GM18499 (cell line): ENCODE results near the gene CFAP99.
A peak's percentile ranks its signal among the peaks of the same experiment; 100 is the strongest.
"Not testable (repeated sequence)": the region's sequence is repeated elsewhere in the genome, so short reads cannot be mapped to it uniquely, and the experiment has no call there.

Source experiments
- ATAC-seq: cut with Tn5 transposase; IDR thresholded peaks from one replicate; pipeline ENCODE4 v1.9.1; 2021; ENCODE audit warnings: moderate number of reproducible peaks; ENCODE audit not compliant: insufficient read depth, unreplicated experiment

Gene CFAP99

DNA sequence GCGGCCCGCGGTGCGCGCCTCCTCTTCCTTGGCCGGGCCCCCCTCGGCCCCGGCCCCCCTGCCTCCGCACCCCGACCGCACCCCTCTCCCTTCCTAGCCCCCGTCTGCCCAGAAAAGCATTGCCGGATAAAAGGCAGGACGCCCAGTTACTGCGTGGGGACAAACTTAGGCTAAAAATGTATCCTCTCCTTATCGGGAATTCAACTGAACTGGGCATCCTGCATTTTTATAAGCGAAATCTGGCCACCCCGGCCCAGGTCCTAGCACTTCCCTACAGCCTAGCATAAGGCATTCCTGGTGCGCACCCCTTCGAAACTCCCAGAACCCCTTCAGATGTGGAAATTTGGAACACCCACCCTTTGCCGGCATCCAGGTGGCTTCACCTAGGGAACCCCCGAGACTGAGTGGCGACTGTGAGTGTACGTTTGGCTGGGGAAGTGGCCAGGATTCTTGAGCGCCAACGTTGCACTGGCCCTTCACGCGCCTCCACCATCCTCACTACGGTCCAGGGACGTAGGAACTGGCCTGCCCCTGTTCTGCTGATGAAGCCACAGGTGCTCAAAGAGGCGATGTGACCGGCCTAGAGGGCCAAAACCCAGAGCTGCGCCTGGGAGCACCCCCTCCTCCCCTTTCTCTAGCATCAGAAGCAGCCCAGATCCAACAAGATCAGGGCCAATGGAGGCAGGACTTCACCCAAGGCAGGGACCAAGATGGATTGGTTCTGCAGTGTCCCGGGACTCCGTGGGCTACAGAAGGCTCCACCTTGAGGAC lies 44.4 kb downstream of the CFAP99 start:
- ATAC-seq, result no peak

DNA sequence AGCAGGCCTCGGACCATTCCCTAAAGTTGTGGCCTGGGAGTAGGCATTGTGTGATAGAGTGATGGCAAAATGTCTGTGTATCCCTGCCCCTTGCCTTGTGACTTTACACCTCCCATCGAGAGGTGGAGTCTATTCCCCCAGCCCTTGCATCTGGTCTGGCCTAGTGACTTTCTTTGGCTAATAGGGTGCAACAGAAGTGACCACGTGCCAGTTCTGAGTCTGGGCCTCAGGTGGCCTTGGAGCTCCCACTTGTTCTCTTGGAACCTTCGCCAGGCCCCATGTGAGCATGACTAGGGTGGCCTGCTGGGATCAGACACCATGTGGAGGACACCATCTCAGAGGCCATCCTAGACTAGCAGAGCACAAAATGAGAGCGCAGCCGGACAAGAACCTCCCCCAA lies 46.3 kb downstream of the CFAP99 start:
- ATAC-seq, result no peak

DNA sequence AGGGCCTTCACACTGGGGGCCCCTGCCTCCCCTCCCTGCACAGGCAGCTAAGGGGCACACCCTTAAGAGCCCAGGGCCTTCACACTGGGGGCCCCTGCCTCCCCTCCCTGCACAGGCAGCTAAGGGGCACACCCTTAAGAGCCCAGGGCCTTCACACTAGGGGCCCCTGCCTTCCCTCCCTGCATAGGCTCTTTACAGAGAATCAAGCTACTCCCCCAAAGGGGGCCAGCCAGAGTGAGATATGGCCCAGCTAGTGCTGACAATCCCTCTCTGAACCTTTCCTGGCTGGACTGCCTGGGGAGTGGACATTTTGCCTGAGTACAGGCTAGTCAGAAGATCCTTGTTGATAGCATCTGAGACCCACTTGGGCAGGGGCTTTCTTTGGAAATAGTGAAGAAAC lies 46.8 kb downstream of the CFAP99 start:
- ATAC-seq, result not testable (repeated sequence)

DNA sequence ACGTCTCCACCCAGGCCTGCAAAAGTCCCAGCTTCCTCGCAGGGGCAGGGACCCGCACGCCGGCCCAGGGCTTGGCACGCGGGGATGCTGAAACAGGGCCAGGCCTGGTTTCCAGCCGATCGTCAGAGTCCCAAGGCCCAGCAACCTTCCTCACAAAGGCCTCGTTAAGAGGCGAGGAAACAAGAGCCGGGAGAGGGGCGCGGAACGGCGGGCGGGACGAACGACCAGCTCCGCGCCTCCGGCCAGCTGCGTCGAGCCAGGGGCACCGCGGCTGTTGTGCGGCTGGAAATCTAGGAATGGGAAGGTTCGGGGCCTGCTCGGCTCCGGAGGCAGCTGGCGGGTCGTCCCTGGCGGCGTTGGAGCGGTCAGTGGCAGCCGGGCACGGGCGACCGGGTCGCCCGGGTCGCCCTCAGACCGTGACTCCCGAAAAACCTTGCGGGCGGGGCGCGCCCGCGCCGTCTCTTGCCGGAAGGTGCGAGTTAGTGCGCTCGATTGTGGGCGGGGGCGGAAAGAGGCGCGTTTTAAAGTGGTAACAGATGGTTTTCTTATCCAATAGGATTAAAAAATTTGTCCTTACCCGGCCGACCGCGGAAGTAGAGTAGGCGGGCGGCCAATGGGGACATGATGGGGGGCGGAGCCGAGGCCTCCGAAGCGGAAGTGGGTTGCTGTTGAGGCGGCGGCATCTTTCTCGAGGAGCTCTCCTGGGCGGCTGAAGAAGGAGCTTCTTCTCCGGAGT lies 49.9 kb downstream of the CFAP99 start, which contains the start of gene RNF4:
RNF4 (plus strand) TSS at position 651 of the 736 bp plus-strand sequence. CDS start 21,388 bp downstream, outside the sequence.
- ATAC-seq, result peak; percentile 50

DNA sequence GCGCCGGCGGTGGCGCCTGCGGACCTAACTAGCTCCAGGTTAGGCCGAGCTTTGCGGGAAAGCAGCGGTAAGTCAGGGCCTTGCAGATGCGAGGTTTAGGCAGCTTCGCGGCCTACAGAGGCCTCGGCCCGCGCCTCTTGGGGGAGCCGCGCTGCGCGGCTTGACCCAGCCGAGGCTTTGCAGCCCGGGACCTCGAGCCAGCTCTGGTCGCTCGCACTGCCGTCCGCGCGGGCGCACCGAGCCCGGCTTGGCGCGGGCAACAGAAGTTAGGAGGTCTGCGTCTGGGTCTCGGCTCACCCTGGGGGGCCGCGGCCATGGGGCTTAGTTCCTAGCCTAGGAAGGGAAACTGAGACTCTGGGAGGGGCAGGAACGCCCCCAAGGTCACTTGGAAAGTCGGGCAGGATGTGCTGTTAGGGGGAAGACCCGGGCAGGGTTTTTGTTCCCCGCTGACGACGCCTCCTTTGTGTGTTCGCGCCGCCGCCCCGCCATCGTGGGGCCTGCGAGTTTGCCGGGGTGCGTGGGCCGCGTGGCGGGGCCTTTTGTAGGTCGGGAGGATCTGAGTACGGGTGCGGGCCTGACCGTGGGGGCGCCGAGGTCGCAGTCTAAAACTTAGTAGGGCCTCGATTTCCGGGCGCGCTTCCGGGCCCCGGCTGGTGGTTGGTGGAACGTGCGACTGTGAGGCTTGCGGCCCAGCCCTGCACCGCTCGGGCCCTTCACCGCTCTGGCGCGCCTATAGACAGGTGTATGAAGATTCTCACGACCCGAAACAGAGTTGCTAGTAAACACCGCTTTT lies 50.6 kb downstream of the CFAP99 start:
- peak; percentile 39 for ATAC-seq

DNA sequence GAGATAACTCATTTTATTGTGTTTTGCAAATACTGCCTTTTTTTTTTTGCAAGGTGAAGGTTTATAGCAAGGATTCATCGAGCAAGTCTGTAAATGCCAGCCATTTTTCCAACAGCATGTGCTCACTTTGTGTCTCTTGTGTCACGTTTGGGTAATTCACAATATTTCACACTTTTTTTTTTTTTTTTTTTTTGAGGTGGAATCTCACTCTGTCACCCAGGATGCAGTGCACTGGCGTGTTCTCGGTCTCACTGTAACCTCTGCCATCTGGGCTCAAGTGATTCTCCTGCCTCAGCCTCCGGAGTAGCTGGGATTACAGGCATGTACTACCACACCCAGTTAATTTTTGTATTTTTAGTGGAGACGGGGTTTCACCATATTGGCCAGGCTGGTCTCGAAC lies 52.0 kb downstream of the CFAP99 start:
- ATAC-seq, result no peak

DNA sequence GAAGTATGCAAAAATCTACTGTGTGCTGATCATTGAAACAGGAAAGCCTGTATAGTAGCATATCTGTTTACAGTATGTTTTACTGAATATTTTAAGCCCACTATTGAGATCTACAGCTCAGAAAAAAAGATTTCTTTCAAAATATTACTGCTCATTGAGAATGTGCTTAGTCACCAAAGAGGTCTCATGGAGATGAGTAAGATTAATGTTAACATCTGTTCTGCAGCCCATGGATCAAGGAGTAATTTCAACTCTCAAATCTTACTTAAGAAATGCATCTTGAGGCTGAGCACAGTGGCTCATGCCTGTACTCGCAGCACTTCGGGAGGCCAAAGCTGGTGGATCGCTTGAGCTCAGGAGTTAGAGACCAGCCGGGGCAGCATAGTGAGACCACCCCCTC lies 53.4 kb downstream of the CFAP99 start:
- ATAC-seq, result no peak

DNA sequence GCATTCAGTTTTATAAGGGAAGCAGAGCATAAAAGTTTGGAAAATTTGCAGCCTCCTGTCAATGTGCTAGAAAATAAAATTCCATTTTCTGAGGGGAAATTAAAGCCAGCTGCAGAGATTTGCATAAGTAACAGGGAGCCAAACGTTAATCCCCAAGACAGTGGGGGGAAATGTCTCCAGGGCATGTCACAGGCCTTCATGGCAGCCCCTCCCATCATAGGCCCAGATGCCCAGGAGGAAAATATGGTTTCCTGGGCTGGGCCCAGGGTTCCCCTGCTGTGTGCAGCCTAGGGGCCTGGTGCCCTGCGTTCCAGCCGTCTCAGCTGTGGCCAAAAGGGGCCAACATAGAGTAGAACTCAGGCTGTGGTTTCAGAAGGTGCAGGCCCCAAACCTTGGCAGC lies 59.5 kb downstream of the CFAP99 start:
- no peak for ATAC-seq

DNA sequence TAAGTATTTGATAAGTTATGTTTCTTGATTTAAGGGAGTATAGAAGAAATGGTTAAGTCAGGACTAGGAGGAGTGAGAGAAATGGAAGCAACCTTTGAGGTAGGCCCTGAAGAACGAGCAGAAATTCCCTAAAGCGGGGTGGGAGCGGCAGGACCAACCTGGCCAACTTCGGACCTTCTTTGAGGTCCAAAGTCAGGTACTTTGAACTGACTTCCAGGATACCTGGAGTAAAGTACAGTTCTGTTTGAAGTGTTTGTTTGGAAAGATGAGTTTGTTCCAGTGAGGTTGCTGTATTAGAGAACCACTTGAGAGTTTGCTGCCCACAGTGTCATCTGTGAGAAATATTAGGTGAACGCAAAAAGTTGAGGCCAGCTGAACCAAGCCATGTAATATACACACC lies 61.9 kb downstream of the CFAP99 start:
- no peak for ATAC-seq

DNA sequence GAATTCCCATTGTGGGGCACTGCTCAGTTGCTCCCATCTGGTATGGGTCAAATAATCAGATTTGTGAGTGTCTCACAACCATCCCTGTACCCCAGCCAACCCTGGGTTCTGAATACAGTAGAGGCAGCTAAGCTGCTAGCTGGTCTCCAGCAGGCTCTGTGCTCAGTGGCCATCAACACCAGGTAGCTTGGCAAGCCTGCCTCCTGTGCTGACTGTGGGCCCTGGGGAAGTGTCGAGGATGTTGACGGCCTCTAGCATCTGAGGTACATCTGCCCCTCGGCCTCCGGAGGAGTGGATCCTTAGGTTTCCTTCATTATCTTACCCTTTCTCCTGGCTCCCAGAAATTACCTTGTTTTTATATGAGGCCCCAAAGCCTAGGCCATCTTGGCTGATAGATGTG lies 63.4 kb downstream of the CFAP99 start:
- no peak for ATAC-seq

DNA sequence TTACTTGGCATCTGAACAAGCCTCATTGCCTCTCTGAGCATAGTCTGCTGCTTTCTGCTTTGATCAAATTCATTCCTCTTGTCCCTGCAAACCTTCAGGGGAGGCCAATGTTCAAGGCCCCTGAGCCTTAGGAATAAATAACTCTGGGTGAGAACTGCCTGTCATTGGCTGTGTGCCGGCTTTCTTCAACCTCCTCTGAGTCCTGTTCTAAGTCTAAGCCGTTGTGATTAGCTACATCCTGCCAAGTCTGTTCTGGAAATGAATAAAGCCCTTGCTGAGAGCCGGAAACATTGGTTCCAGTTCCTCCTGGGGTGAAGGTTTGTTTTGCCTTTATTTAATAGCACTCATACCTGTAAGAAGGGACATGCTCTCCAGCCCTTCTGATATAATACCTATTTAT lies 63.9 kb downstream of the CFAP99 start:
- peak; percentile 52 for ATAC-seq

DNA sequence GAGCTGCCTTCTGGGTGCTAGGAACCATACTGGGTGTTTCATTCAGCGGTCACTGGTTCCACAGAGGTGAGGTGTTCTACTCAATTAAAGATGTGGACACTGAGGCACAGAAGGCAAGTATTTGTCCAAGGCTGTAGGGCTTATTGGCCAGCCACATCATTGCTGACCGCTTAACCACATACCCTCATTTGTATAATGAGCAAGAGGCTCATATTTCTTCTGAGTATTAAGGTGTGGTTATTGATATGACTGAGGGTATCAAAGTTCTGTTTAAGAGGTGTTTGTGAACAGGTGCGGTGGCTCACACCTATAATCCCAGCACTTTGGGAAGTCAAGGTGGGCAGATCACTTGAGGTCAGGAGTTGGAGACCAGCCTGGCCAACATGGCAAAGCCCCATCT lies 64.5 kb downstream of the CFAP99 start:
- ATAC-seq, result no peak

DNA sequence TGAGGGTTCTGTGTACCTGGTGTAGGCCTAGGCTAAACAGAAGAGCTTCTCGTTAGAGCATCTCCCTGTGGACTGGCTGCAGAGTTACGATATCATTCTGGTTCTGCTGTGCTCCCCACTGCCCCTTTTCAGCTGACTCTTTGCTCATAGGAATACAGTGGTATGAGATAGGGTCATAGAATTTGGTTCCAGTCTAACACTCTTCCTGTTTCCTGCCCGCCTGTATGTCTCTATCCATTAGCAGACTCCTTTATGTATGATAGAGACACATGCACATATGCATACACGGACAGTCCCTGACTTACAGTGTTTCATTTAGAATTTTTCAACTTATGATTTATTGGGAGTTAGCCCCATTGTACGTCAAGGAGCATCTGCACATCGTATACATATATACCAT lies 65.4 kb downstream of the CFAP99 start:
- ATAC-seq, result no peak

DNA sequence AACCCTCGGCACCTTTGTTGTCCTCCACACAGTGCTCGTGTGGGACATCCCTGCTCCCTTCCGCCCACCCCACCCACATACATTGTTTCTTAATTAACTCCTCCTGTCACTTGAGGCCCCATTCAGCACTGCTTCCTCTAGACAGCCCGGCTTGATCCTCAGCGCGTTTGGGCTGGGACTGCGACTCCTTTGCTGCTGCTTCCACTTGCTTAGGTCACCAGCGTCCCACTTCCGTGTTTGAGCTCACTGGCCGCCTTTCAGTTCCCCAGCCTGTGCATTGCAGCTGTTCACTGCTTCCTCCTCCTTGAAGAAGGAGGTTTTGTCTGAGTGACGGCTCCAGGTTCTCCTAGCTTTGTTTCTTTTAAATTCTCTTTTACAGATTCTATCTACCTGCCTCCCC lies 66.2 kb downstream of the CFAP99 start:
- no peak for ATAC-seq

DNA sequence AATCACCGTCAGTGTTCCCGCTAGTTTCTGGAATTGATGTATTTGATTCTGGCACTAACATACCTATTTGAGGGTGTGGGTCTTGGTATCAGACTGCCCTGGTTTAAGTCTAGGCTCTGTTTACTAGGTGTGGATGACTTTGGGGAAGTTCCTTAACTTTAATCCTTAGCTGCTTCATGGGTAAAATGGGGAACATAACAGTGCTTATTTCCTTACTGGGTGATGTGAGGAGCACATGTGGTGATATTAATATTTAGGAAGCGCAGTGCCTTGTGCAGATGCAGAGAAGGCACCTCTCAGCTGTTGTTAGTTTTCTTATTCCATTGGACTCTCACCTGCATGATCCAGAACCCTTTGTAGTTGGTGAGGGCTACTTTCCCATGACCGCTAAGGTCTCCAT lies 67.2 kb downstream of the CFAP99 start:
- no peak for ATAC-seq

DNA sequence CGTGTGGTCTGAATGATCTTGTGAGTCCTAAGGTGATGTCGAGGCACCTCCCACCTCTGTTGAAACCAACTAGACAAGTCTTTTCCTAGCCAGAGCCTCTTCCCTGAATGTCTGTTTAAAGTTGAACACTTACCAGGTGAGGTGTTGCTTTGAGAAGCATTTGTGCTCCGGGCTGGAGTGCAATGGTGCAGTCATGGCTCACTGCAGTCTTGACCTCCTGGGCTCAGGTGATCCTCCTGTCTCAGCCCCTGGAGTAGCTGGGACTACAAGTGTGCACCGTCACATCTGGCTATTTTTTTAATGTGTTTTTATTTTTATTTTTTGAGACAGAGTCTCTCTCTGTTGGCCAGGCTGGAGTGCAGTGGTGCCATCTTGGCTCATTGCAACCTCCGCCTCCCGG lies 68.2 kb downstream of the CFAP99 start:
- ATAC-seq, result no peak

DNA sequence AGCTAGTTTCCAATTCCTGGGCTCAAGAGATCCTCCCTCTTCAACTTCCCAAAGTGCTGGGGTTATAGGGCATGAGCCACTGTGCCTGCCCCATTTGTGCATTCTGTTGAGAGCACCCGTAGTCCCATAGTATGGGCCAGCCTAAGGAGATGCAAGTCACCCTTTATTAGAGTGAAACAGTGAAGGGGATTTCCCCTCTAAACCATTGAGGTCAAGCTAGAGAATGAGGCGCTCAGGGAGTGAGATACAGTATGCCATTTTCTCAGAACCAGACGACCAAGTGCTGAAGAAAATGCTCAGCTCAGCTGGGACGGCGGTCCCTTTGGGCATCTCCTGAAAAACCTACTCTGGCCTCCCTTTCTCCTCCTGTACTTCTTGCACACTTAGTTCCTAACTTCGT lies 68.9 kb downstream of the CFAP99 start:
- no peak for ATAC-seq

DNA sequence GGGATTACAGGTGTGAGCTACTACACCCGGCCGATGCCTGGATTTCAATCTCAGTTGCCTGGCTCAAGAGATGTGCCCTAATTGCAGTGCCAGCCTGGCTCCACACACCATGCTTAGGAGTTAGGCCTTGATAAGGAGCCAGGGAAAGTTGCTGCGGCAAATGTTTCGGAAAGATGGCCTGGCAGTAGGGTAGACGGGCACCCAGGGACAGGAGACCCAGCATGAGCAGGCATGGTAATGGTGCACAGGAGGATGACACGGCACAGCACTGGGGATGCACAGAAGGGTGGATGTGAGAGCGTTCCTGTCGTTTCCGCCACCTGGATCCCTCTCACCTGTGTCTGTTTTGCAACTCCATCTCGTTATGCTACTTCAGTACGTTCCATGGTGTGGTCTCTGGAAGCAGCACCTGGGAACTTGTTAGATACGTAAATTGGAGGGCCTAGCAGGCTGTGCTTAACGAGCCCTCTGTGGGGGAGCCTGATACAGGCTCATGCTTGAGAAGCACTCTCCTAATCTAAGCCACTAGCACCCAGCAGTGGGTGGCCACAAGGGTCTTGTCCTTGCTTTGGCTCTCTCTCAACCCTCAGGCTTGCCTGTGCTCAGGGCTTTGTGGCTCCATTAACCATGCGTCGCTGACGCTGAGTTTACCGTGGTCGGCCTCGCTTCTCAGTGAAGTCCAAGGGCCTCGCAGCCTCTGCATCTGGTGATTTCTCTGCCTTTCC lies 70.5 kb downstream of the CFAP99 start:
- no peak for ATAC-seq

DNA sequence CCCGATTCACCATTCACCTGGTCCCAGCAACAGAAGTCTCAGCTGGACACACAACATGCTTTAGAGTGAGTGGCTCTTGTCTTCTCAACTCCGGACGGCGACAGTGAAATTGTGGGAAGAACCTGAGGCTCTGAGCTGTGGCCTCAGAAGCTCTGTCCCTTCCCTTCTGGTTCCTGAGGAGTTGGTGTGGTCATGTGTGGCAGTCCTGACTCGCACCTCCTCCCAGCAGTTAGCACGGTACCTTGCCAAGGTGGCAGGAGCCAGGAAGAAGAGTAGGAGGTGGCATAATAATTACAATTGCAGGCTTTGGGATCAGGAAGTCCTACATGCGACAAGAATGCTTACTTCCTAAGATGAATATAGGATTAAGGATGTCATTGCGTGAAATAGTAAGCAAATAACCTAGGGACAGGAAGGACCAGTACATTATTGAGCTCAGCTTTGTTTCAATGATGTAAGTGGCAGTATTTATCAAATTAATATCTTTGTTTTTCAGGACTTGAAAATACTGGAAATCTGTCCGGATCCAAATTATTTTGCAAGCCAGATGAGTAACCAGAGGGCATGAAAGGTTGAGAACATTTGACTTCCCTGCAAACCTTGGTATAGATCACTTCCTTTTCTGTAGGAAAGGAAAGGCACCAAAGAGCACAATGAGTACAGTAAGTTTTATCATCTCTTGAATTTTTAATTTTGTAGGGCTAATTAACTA lies 71.2 kb downstream of the CFAP99 start:
- no peak for ATAC-seq

DNA sequence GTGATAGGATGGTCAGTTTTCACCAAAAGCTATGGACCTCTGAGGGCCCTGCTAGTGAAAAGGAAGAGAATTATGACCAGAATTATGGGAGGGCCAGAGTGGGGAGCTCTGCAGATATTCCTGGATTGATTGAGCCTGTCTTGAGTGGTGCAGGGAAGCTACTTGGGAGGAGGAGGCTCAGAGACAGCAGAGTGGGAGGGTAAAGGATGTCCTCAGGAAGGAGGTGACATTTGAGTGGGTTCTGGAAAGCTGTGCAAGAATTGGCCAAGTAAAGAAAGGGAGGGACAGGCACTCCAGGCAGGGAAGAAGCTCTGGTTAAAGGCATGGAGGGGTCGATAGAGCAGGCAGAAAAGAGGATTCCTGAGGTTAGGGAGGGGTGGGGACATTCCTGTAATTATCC lies 74.2 kb downstream of the CFAP99 start:
- no peak for ATAC-seq
